ENCODE data around the gene NHLRC4.

NHLRC4 gene

GRCh38 chr16:568401-569258, 1.8 kb downstream of the NHLRC4 start:
- DNase-seq (ENCODE audit: low read depth), result no peak
- TF ChIP-seq CTCF (conservative IDR thresholded peaks at IDR 0.05; ENCODE audit: control insufficient read depth, insufficient read depth, low read depth, low read length), result no peak
- peak overlapping the region; percentile 49 for H3K4me3 ChIP-seq (ENCODE audit: control insufficient read depth, low read depth, low read length)

- peak within 1 kb of the TSS; percentile 71 for H3K4me3 ChIP-seq (ENCODE audit: control insufficient read depth, low read depth, low read length)
- peak; percentile 44 for DNase-seq (ENCODE audit: low read depth)
- no peak for TF ChIP-seq CTCF (conservative IDR thresholded peaks at IDR 0.05; ENCODE audit: control insufficient read depth, insufficient read depth, low read depth, low read length)
These were observed 2.8 kb downstream of the NHLRC4 start, which contains the start of gene PIGQ for GRCh38 chr16:569445-570254. TSS of gene PIGQ (plus strand) at chr16:569968. CDS start at chr16:574075, 4,107 bp downstream.

GRCh38 chr16:572865-573650, 6.3 kb downstream of the NHLRC4 start:
- DNase-seq (ENCODE audit: low read depth), result no peak
- no peak overlapping the region for H3K4me3 ChIP-seq (ENCODE audit: control insufficient read depth, low read depth, low read length)
- no peak for TF ChIP-seq CTCF (conservative IDR thresholded peaks at IDR 0.05; ENCODE audit: control insufficient read depth, insufficient read depth, low read depth, low read length)

DNA sequence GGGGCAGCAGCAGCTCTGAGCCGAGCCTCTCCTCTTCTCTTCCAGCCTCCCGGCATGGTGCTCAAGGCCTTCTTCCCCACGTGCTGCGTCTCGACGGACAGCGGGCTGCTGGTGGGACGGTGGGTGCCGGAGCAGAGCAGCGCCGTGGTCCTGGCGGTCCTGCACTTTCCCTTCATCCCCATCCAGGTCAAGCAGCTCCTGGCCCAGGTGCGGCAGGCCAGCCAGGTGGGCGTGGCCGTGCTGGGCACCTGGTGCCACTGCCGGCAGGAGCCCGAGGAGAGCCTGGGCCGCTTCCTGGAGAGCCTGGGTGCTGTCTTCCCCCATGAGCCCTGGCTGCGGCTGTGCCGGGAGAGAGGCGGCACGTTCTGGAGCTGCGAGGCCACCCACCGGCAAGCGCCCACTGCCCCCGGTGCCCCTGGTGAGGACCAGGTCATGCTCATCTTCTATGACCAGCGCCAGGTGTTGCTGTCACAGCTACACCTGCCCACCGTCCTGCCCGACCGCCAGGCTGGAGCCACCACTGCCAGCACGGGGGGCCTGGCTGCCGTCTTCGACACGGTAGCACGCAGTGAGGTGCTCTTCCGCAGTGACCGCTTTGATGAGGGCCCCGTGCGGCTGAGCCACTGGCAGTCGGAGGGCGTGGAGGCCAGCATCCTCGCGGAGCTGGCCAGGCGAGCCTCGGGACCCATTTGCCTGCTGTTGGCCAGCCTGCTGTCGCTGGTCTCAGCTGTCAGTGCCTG, 7.4 kb downstream of the NHLRC4 start:
- TF ChIP-seq CTCF (conservative IDR thresholded peaks at IDR 0.05; ENCODE audit: control insufficient read depth, insufficient read depth, low read depth, low read length), result no peak
- no peak for DNase-seq (ENCODE audit: low read depth)
- H3K4me3 ChIP-seq (ENCODE audit: control insufficient read depth, low read depth, low read length), result no peak overlapping the region

DNA sequence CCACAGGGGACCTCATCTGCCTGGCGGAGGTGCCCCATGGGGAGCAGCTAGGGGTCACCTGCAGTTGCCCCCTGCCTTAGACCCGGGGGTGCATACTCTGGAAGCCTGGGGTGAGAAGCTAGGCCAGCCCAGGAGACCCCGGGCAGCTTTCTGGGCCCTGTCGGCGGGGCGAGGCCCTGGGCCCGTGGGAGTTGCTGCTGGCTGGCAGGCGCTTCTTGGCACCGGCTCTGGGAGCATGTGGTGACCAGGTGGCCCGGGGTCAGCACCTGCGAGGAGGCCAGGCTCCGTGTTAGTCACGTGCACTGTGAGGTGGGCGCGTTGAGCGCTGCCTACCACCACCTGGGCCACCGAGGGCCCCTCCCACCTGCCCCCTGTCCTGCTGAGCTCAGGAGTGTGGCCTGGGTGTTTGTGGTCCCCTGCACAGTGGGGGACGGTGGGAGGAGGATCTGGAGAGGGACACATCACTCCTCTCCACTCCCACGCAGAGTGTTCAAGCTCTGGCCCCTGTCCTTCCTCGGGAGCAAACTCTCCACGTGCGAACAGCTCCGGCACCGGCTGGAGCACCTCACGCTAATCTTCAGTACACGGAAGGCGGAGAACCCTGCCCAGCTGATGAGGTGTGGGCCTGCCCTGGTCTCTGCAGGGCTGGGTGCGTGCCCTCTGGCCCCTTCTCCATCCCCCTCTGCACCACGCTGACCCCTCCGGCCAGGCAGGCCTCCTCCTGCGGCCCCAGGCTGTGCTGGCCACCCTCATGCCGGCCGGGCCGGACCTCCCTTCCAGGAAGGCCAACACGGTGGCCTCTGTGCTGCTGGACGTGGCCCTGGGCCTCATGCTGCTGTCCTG, 8.8 kb downstream of the NHLRC4 start:
- DNase-seq (ENCODE audit: low read depth), result no peak
- H3K4me3 ChIP-seq (ENCODE audit: control insufficient read depth, low read depth, low read length), result no peak overlapping the region
- no peak for TF ChIP-seq CTCF (conservative IDR thresholded peaks at IDR 0.05; ENCODE audit: control insufficient read depth, insufficient read depth, low read depth, low read length)
